ENCODE results near the gene EXOC6. TPM values are rescaled to one million over a fixed set of nuclear protein-coding genes. Genes with fewer than 3 reads are reported as not detected.

Gene EXOC6
- total RNA-seq, 3 donors from 2014 or later: 10.3 to 11.2 (median 10.8) TPM

DNA sequence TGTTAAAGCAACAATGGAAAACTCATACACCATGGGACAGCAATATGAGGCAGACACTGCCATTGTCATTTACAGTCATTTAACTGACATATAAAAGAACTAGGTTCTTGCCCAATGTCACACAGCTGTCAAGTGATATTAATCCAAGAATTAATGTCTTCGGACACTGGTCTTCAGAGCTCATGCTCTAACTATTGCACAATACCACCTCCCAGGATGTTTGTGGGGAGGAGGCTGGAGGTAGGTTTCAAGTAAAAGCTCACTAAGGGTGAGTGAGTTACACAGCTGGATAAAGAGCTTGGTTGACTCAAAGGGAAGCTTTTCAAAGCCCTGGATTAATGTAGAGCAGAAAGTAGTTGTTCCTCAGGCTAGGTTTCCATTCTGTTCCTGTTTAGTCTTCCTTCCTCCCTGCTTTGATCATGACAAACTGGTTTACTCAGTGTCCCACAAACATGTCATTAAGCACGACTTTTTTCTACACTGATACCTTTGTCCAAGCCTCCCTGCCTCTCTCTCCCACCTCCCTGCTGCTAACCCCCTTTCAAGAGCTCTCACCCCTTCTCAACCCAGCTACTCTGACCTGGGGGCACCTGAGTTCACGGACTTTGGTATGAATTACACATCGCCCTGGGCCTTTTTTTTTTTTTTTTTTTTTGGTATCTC, 987 bp upstream of the EXOC6 start:
- peak overlapping the region; percentile 89 for H3K4me3 Mint-ChIP-seq
- H3K27me3 Mint-ChIP-seq (ENCODE audit: low read depth): no peaks in the 10 kb centered on the region
- DNase-seq (no peak), ATAC-seq (no peak)
- H3K4me1 Mint-ChIP-seq (ENCODE audit: low read depth): peaks cover 25% of the 10 kb centered on the region
- H3K36me3 Mint-ChIP-seq (ENCODE audit: insufficient read depth): no peaks in the 10 kb centered on the region
- no peaks in the 10 kb centered on the region for H3K9me3 Mint-ChIP-seq

DNA sequence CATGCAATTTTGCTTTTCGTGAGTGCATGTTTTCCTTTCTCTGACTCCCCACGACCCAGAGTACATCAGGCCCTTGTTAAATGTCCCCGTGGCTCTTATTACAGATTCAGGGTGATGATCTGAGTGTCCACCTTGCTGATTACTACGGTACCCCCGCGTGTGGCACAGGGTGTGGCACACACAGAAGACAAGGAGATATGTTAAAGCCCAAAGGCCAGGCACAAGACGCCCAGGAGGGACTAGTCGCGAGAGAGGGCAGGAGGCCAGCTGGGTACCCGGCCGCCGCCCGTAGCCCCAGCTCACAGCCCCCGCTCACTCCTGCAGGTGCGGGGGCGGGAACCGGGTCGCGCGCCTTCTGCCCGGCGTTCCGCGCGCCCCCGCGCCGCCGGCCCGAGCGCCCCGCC, 281 bp upstream of the EXOC6 start:
- DNase-seq (no peak), ATAC-seq (peak; percentile 51)
- peak overlapping the region; percentile 89 for H3K4me3 Mint-ChIP-seq
- no peaks in the 10 kb centered on the region for H3K9me3 Mint-ChIP-seq
- H3K36me3 Mint-ChIP-seq (ENCODE audit: insufficient read depth): no peaks in the 10 kb centered on the region
- peaks cover 29% of the 10 kb centered on the region for H3K4me1 Mint-ChIP-seq (ENCODE audit: low read depth)
- H3K27me3 Mint-ChIP-seq (ENCODE audit: low read depth): no peaks in the 10 kb centered on the region

DNA sequence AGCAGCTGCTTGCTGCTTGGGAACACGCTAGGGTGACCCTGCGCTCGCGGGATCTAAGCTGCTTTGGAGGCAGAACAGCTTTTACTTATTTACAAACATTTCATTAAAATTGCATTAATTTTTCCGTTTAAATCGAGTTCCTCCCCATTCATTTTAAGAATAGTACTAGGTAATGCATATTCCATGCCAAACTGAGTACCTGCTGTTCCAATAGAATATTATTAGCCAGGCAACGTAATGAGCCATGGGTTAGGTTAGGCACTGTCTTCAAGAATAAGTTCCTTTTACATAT, 860 bp downstream of the EXOC6 start:
- DNase-seq (no peak), ATAC-seq (peak in 1 of 2 donors; percentile 6)
- H3K4me1 Mint-ChIP-seq (ENCODE audit: low read depth): peaks cover 34% of the 10 kb centered on the region
- peak overlapping the region; percentile 84 for H3K4me3 Mint-ChIP-seq
- H3K9me3 Mint-ChIP-seq: no peaks in the 10 kb centered on the region
- H3K36me3 Mint-ChIP-seq (ENCODE audit: insufficient read depth): peaks cover 1% of the 10 kb centered on the region
- no peaks in the 10 kb centered on the region for H3K27me3 Mint-ChIP-seq (ENCODE audit: low read depth)

DNA sequence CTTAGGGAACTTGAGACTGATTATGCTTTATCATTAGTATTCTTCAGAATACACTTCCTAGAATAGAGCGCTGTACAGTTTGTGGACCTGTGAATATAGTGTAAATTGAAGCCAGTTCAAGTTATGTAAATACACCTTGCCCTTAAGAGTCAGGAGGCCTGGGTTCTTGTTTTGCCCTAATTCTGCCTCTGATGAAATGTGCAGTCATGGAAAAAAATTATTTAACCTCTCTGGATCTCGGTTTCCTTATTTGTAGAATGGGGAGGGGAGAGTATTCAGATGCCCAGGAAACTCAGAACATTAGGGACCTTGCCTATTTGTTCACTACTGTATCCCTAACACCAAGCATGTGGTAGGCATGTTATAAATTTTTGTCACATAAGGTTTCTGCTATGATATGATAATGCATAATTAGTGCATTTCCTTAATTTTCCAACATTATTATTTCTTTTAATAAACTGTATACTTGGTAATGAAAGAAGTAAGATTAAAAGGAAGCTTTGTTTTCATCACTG, 1.3 kb downstream of the EXOC6 start:
- Mint-ChIP-seq H3K4me3 (peak overlapping the region; percentile 84), H3K36me3 (ENCODE audit: insufficient read depth) (peaks cover 1% of the 10 kb centered on the region), H3K4me1 (ENCODE audit: low read depth) (peaks cover 35% of the 10 kb centered on the region), H3K27me3 (ENCODE audit: low read depth) (no peaks in the 10 kb centered on the region), H3K9me3 (no peaks in the 10 kb centered on the region)
- ATAC-seq (no peak), DNase-seq (no peak)

DNA sequence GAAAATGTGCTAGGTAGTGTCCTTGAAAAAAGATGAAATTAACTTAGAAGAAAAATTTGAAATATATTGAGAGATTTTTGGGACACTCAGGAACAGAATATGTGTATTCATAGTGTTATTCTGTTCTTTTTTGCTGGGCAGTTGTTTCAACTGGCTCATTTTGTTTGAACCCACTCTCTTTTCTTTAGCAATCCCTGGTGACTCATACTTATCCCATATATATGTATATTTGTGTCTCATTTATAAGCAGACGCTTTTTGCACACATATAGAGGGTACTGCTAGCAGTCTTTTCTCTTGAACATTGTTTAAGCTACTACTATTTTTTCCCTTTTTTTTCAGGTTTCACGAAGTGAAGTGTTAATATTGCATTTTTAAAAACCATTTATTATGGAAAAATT, 1.9 kb downstream of the EXOC6 start:
- peaks cover 38% of the 10 kb centered on the region for H3K4me1 Mint-ChIP-seq (ENCODE audit: low read depth)
- H3K4me3 Mint-ChIP-seq: no peak overlapping the region
- no peaks in the 10 kb centered on the region for H3K27me3 Mint-ChIP-seq (ENCODE audit: low read depth)
- no peak for DNase-seq
- no peaks in the 10 kb centered on the region for H3K9me3 Mint-ChIP-seq
- H3K36me3 Mint-ChIP-seq (ENCODE audit: insufficient read depth): peaks cover 1% of the 10 kb centered on the region
- ATAC-seq: no peak

DNA sequence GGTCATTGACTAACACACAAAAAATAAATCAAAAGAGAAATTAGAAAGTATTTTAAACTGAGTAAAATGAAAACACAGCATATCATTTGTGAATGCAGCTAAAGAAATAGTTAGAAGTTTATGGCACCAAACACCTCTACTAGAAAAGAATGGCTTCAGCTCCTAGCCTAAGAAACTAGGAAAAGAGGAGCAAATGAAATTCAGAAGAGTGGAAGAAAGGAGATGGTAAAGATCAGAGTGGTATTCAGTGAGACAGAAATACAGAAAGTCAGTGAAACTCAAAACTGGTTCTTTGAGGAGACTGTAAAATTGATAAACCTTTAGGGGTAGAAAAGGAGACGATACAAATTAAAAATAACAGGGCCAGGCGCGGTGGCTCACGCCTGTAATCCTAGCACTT, 2.7 kb downstream of the EXOC6 start:
- DNase-seq (no peak), ATAC-seq (no peak)
- Mint-ChIP-seq H3K4me3 (no peak overlapping the region), H3K27me3 (ENCODE audit: low read depth) (no peaks in the 10 kb centered on the region), H3K4me1 (ENCODE audit: low read depth) (peaks cover 39% of the 10 kb centered on the region), H3K36me3 (ENCODE audit: insufficient read depth) (peaks cover 1% of the 10 kb centered on the region), H3K9me3 (no peaks in the 10 kb centered on the region)

DNA sequence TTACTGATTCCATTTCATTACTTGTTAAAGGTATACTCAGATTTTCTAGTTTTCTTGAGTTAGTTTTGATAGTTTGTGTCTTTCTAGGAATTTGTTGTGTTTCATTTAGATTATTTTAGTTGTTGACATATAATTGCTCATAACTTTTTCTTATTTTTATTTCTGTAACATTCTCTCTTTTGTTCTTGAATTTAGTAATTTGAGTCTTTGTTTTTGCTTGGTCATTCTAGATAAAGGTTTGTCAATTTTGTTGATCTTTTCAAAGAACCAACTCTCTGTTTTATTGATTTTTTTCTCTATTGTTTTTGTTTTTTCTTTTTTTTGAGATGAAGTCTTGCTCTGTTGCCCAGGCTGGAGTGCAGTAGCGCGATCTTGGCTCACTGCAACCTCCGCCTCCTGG, 7.2 kb downstream of the EXOC6 start:
- Mint-ChIP-seq H3K27me3 (ENCODE audit: low read depth) (no peaks in the 10 kb centered on the region), H3K4me1 (ENCODE audit: low read depth) (peaks cover 16% of the 10 kb centered on the region), H3K36me3 (ENCODE audit: insufficient read depth) (peaks cover 12% of the 10 kb centered on the region), H3K9me3 (peaks cover 26% of the 10 kb centered on the region), H3K4me3 (no peak overlapping the region)
- no peak for DNase-seq
- no peak for ATAC-seq

DNA sequence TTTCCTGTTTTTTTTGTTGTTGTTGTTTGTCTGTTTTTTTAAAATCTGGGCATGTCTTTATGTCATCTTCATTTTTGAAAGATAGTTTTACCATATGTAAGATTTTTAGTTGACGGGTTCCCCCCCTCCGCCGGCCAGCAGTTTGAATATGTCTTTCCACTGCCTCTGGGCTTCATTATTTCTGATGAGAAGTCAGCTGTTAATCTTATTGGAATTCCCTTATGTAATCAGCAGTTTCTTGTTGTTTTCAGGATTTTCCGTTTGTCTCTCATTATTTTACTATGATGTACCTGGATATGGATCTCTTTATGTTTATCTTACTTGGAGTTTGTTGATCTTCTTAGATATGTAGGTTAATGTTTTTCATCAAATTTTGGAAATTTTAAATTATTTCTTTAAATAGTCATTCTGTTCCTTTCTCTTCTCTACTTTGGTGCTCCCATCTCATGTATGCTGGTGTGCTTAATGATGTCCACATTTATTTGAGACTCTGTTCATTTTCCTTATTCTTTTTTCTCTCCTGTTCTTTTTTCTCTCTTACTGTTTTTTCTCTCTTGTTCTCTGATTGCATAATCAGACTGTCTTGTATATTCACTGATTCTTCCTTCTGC, 9.7 kb downstream of the EXOC6 start:
- Mint-ChIP-seq H3K4me1 (ENCODE audit: low read depth) (peaks cover 18% of the 10 kb centered on the region), H3K9me3 (peaks cover 26% of the 10 kb centered on the region), H3K36me3 (ENCODE audit: insufficient read depth) (peaks cover 15% of the 10 kb centered on the region), H3K4me3 (no peak overlapping the region), H3K27me3 (ENCODE audit: low read depth) (no peaks in the 10 kb centered on the region)
- ATAC-seq (no peak), DNase-seq (no peak)

DNA sequence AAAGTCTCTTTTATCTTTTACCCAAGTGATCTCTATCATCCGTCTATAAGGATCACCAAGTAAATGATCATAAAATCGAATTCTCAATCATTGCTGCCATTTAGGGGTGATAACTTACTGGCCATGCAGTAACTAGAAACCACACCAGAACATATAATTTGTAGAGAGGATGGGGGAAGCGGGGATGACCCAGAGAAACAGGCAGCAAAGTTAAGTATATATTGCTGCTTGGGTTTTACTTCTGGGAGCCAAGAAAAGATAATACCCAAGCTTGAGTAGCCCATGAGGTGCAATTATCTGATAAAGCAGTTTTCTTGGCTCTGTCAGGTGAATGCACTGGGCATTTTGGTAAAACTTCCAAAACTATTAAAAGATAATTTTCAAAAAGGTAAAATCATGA, 18.9 kb downstream of the EXOC6 start:
- H3K36me3 Mint-ChIP-seq (ENCODE audit: insufficient read depth): peaks cover 2% of the 10 kb centered on the region
- no peaks in the 10 kb centered on the region for H3K9me3 Mint-ChIP-seq
- H3K4me1 Mint-ChIP-seq (ENCODE audit: low read depth): peaks cover 8% of the 10 kb centered on the region
- DNase-seq (no peak), ATAC-seq (no peak)
- H3K27me3 Mint-ChIP-seq (ENCODE audit: low read depth): no peaks in the 10 kb centered on the region
- no peak overlapping the region for H3K4me3 Mint-ChIP-seq

DNA sequence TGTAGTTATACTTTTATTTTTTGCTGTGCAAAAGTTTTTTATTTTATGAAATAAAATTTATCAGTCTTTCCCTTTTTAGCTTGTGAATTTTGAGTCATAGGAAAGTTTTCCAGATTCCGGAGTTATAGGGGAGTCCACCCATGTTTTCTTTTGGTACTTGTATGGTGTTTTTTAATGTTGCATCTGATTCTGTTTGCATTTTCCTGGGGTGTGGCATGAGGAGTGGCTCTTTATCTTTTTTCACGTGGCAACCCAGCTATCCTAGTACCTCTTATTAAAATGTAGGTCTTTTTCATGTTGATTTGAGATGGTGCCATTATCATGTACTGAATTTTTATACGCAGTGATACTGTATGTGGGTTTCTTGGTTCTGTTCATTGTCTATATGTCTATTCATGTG, 19.7 kb downstream of the EXOC6 start:
- ATAC-seq: no peak
- H3K9me3 Mint-ChIP-seq: no peaks in the 10 kb centered on the region

DNA sequence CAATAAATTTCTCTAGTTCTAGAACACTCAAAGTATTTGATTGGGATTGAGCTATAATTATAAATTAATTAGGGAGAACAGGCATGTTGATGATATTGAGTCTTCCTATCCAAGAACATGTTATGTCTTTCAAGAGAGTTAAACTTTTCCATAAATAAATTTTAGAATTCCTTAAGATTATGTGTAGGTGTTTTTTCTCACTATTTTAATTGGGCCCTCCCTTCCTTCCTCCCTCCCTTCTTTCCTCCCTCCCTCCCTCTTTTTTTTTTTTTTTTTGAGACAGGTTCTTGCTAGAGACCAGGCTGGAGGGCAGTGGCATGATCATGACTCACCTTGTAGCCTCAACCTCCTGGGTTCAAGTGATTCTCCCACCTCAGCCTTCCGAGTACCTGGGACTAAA, 20.2 kb downstream of the EXOC6 start:
- Mint-ChIP-seq H3K27me3 (ENCODE audit: low read depth) (no peaks in the 10 kb centered on the region), H3K36me3 (ENCODE audit: insufficient read depth) (peaks cover 2% of the 10 kb centered on the region), H3K4me1 (ENCODE audit: low read depth) (peaks cover 15% of the 10 kb centered on the region), H3K4me3 (no peak overlapping the region), H3K9me3 (no peaks in the 10 kb centered on the region)
- DNase-seq (no peak), ATAC-seq (no peak)

More for the DNA sequence above, 19.7 kb downstream of the EXOC6 start:
- no peak for DNase-seq
- Mint-ChIP-seq H3K4me1 (ENCODE audit: low read depth) (peaks cover 12% of the 10 kb centered on the region), H3K4me3 (no peak overlapping the region), H3K36me3 (ENCODE audit: insufficient read depth) (peaks cover 2% of the 10 kb centered on the region), H3K27me3 (ENCODE audit: low read depth) (no peaks in the 10 kb centered on the region)

DNA sequence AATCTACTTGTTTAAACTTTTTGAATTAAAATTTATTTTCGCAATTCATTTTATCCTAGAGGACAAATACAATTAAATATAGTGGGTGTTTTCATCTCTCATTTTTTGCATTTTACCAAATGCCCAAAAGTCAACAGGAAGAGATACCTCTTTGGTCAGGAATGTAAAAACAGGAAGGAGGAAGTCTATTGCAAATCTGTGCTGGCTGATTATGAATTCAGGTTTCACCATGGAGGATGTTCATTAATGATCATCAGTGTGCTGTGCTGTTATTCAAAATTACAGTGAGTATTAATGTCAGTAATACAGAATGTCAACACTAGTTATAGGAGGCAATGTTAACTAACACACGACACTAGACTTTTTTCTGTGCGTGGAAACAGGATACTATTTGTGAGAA, 24.7 kb downstream of the EXOC6 start:
- Mint-ChIP-seq H3K4me3 (no peak overlapping the region), H3K27me3 (ENCODE audit: low read depth) (no peaks in the 10 kb centered on the region), H3K9me3 (no peaks in the 10 kb centered on the region), H3K4me1 (ENCODE audit: low read depth) (peaks cover 38% of the 10 kb centered on the region), H3K36me3 (ENCODE audit: insufficient read depth) (no peaks in the 10 kb centered on the region)
- no peak for ATAC-seq
- no peak for DNase-seq

DNA sequence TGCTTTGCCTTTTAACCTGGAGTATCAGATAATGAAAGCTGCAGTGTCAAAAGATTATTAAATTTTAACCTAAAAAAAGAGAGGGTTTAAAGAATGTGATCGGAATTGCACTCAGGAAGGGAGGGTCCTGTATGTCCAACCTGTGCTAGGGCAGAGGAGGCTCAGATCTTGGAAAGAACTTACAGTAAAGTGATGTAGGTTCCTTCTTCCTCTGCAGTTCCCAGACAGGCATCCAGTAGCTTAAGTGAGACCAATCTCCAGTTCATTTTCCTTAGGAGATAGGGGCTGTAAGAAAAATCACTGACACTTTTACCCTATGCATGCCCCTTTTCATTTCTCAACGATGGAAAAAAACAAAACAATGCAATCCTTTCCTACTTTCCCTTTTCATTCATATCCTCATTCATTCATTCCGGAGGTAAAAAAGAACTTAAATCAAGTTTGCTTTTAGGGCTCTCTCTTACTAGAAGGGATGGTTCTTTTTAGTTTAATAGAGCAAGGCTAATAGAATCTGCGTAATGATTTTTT, 28.3 kb downstream of the EXOC6 start:
- Mint-ChIP-seq H3K4me1 (ENCODE audit: low read depth) (peaks cover 40% of the 10 kb centered on the region), H3K9me3 (no peaks in the 10 kb centered on the region), H3K36me3 (ENCODE audit: insufficient read depth) (no peaks in the 10 kb centered on the region), H3K27me3 (ENCODE audit: low read depth) (no peaks in the 10 kb centered on the region), H3K4me3 (no peak overlapping the region)
- ATAC-seq (no peak), DNase-seq (no peak)

DNA sequence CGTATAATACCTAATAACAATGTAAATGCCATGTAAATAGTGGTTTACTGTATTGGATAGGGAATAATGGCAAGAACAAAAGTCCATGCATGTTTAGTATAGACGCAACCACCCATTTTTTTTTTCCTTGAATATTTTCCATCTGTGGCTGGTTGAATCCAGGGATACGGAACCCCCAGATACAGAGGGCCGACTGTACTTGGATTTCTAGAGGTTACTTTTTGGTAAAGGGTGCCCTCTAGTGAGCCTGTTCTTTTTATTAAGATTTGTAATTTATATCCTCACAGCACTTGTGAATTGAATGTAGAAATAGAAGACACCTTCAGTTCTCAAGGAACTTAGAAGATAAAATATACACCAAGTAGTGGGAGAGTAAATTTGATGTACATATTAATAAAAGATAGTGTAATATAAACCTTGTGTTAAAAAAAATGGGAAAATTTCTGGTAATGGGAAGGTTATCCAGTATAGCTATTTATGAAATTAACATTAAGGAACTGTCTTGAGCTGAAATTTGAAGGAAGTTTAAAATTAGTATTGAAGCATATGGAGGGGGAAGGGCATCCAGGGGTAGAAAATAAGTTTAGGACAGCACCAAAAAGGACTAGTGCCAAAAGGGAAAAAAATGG, 32.0 kb downstream of the EXOC6 start:
- no peaks in the 10 kb centered on the region for H3K27me3 Mint-ChIP-seq (ENCODE audit: low read depth)
- ATAC-seq (no peak), DNase-seq (no peak)
- no peaks in the 10 kb centered on the region for H3K9me3 Mint-ChIP-seq
- H3K36me3 Mint-ChIP-seq (ENCODE audit: insufficient read depth): no peaks in the 10 kb centered on the region
- H3K4me3 Mint-ChIP-seq: no peak overlapping the region
- peaks cover 25% of the 10 kb centered on the region for H3K4me1 Mint-ChIP-seq (ENCODE audit: low read depth)

DNA sequence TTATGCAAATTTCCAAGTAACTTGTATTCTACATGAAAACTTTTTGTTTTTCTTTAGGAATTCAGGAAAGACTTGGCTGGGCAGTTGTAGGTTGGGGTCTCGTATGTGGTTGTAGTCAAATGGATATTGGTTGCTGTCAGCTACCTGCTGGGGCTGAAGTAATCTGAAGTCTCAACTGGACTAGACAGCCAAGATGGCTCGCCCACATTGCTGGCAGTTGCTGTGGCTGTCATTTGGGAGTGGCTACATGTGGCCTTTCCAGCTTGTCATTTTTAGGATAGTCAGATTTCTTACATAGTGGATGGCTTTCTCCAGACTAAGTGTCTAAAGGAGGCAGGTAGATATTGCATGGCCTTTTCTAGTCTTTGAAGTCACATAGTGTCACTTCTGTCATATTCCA, 32.6 kb downstream of the EXOC6 start:
- H3K36me3 Mint-ChIP-seq (ENCODE audit: insufficient read depth): no peaks in the 10 kb centered on the region
- H3K27me3 Mint-ChIP-seq (ENCODE audit: low read depth): no peaks in the 10 kb centered on the region
- DNase-seq (no peak), ATAC-seq (no peak)
- no peak overlapping the region for H3K4me3 Mint-ChIP-seq
- H3K4me1 Mint-ChIP-seq (ENCODE audit: low read depth): peaks cover 25% of the 10 kb centered on the region
- H3K9me3 Mint-ChIP-seq: no peaks in the 10 kb centered on the region

All from activated T-cell treated with anti-CD3 and anti-CD28 coated beads, Interleukin-2, amount 50 U/mL, for 4 hours (primary cell).